DOHH2 (cell line): ENCODE data around the gene MRAP2.

Experiments
- H3F3A ChIP-seq: fragments of 200-600 bp; sonication (generic), shearing (Covaris generic); 2 replicates; pipeline ENCODE4 v1.6.0; 2016; ENCODE audit warnings: antibody characterized with exemption, mild to moderate bottlenecking; ENCODE audit not compliant: control insufficient read depth, insufficient read depth
- H3K27ac ChIP-seq: fragments of 200-600 bp; sonication (generic); 2 replicates; pipeline ENCODE4 v1.5.1; 2014; ENCODE audit warnings: low read depth, mild to moderate bottlenecking, low read length, moderate library complexity
- H3K27me3 ChIP-seq: fragments of 200-600 bp; sonication (generic); 2 replicates; pipeline ENCODE4 v1.6.1; 2014; ENCODE audit warnings: mild to moderate bottlenecking, low read length, mixed read lengths; ENCODE audit not compliant: control insufficient read depth
- H3K36me3 ChIP-seq: fragments of 200-600 bp; sonication (generic); 2 replicates; pipeline ENCODE4 v1.6.1; 2014; ENCODE audit warnings: mild to moderate bottlenecking, low read length, moderate library complexity, mixed read lengths; ENCODE audit not compliant: control insufficient read depth
- H3K4me1 ChIP-seq: fragments of 200-600 bp; sonication (generic); 2 replicates; pipeline ENCODE4 v1.6.1; 2014; ENCODE audit warnings: mild to moderate bottlenecking, low read length, mixed read lengths; ENCODE audit not compliant: control insufficient read depth
- H3K4me2 ChIP-seq: fragments of 200-600 bp; sonication (generic); 2 replicates; pipeline ENCODE4 v1.6.0; 2014; ENCODE audit warnings: mild to moderate bottlenecking, low read length, moderate library complexity
- H3K4me3 ChIP-seq: fragments of 200-600 bp; sonication (generic); 2 replicates; pipeline ENCODE4 v1.5.1; 2014; ENCODE audit warnings: mild to moderate bottlenecking, low read length, mixed read lengths
- H3K79me2 ChIP-seq: fragments of 200-600 bp; sonication (generic); 2 replicates; pipeline ENCODE4 v1.6.1; 2014; ENCODE audit warnings: mild to moderate bottlenecking, low read length, mixed read lengths; ENCODE audit not compliant: control insufficient read depth
- H3K9me2 ChIP-seq: fragments of 200-600 bp; sonication (generic); replicated peaks from 2 replicates; pipeline ENCODE4 v1.6.1; 2014; ENCODE audit warnings: mild to moderate bottlenecking, low read length, mixed read lengths; ENCODE audit not compliant: control insufficient read depth
- H3K9me3 ChIP-seq: fragments of 200-600 bp; sonication (generic); 2 replicates; pipeline ENCODE4 v1.6.1; 2014; ENCODE audit warnings: antibody characterized with exemption, low read length, mixed read lengths; ENCODE audit not compliant: control insufficient read depth, insufficient read depth
- H4K20me1 ChIP-seq: fragments of 200-600 bp; sonication (generic); 2 replicates; pipeline ENCODE4 v1.6.0; 2014; ENCODE audit warnings: low read depth, mild to moderate bottlenecking, antibody characterized with exemption, low read length, moderate library complexity; ENCODE audit not compliant: control insufficient read depth, insufficient read depth
- CTCF ChIP-seq: fragments of 200-600 bp; sonication (generic); IDR thresholded peaks from one replicate; pipeline ENCODE4 v1.5.1; 2014; ENCODE audit warnings: antibody characterized with exemption, mild to moderate bottlenecking, low read depth, low read length; ENCODE audit not compliant: poor library complexity, severe bottlenecking
- EZH2phosphoT487 ChIP-seq: fragments of 200-600 bp; sonication (generic); IDR thresholded peaks from 2 replicates; pipeline ENCODE4 v1.6.1; 2017; ENCODE audit warnings: borderline replicate concordance, mild to moderate bottlenecking, antibody characterized with exemption, low read length, moderate library complexity, mixed read lengths

MRAP2 gene

GRCh38 chr6:84033523-84034451 is at the start of gene MRAP2:
MRAP2 (plus strand) TSS chr6:84033772; CDS start chr6:84055319, 21,547 bp downstream.
- H4K20me1 ChIP-seq = no peaks in the 10 kb centered on the region
- no peaks in the 10 kb centered on the region for H3F3A ChIP-seq
- no peaks in the 10 kb centered on the region for H3K9me2 ChIP-seq
- no peaks in the 10 kb centered on the region for H3K9me3 ChIP-seq
- no peaks in the 10 kb centered on the region for H3K27me3 ChIP-seq
- H3K79me2 ChIP-seq = no peaks in the 10 kb centered on the region
- H3K27ac ChIP-seq = no peak within 1 kb of the TSS
- TF ChIP-seq EZH2phosphoT487 (no peak), CTCF (no peak)
- no peaks in the 10 kb centered on the region for H3K36me3 ChIP-seq
- H3K4me1 ChIP-seq = no peaks in the 10 kb centered on the region
- no peak within 1 kb of the TSS for H3K4me3 ChIP-seq
- no peak within 1 kb of the TSS for H3K4me2 ChIP-seq

GRCh38 chr6:83984411-83984810 is 49.2 kb upstream of the MRAP2 start:
- no peaks in the 10 kb centered on the region for H4K20me1 ChIP-seq
- H3K79me2 ChIP-seq = no peaks in the 10 kb centered on the region
- H3K4me1 ChIP-seq = no peaks in the 10 kb centered on the region
- H3K27ac ChIP-seq = no peak overlapping the region
- H3K27me3 ChIP-seq = no peaks in the 10 kb centered on the region
- H3K9me2 ChIP-seq = no peaks in the 10 kb centered on the region
- H3K36me3 ChIP-seq = no peaks in the 10 kb centered on the region
- H3K4me2 ChIP-seq = no peak overlapping the region
- H3F3A ChIP-seq = no peaks in the 10 kb centered on the region
- TF ChIP-seq EZH2phosphoT487 (no peak), CTCF (no peak)
- no peak overlapping the region for H3K4me3 ChIP-seq
- no peaks in the 10 kb centered on the region for H3K9me3 ChIP-seq

- Histone ChIP-seq H3K4me3 (no peak overlapping the region), H3K27ac (no peak overlapping the region), H3K27me3 (no peaks in the 10 kb centered on the region), H3K4me1 (no peaks in the 10 kb centered on the region), H3F3A (no peaks in the 10 kb centered on the region), H3K4me2 (no peak overlapping the region), H4K20me1 (no peaks in the 10 kb centered on the region), H3K9me2 (no peaks in the 10 kb centered on the region), H3K36me3 (no peaks in the 10 kb centered on the region), H3K9me3 (no peaks in the 10 kb centered on the region), H3K79me2 (no peaks in the 10 kb centered on the region)
- TF ChIP-seq EZH2phosphoT487 (no peak), CTCF (no peak)
Observed at GRCh38 chr6:83985308-83985713, 48.3 kb upstream of the MRAP2 start.
